ENCODE measurements around the gene DNAH2.

DNAH2 gene

DNA sequence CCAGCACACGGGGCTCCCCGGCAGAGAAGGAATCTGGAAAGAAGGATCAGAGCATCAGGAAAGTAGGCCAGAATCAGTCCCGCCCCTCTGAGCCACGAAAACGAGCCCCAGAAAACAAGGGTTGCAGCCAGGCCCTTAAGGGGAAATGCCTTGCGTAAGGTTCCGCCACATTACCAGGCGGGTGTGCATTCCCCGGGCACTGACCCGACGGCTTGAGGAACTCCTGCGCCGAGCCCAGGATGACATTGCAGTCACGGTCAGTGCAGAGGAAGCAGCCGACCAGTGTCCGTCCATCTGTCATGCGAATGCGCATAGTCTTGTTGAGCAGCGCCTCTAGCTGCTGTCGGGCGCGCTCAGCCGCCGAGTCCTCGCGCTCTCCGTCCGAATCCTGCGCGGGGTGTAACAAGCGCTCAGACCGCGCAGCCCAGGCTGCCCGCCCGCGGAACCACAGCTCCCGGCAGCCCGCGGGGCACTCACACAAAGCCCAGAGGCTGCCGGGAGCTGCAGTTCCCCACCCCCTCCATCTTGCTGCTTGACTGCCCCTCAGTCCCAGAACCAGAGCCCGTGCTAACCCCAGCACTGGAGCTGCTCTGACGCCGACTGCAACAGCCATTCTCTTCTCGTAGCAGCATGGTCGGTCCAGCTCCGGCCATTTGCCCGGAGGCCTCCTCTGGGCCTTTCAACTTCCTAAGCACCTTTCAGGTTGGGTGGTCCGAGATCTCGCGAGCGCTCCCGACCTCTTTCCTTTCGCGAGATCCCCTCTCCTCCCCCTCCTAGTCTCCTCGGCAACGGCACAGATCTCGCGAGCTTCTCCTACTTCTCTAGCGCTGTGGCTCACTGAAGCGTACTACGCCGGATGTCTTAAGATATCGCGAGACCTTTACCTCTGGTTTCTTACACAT is 139.5 kb downstream of the DNAH2 start, which contains the start of gene NAA38 (continued):
- TF ChIP-seq ZFP3 (tag by site-specific recombination; IDR thresholded peaks at IDR 0.05; ENCODE audit: low read depth) (no peak), ZNF48 (tag by site-specific recombination; IDR thresholded peaks at IDR 0.05) (no peak), ZNF184 (tag by site-specific recombination; IDR thresholded peaks at IDR 0.05) (no peak), TCF7L2 (IDR thresholded peaks at IDR 0.05; ENCODE audit: borderline replicate concordance, low read depth, low read length) (no peak), ZNF114 (tag by site-specific recombination; IDR thresholded peaks at IDR 0.05) (no peak), KLF7 (tag by site-specific recombination; IDR thresholded peaks at IDR 0.05; ENCODE audit: borderline replicate concordance) (no peak), YY1 (tag by site-specific recombination; IDR thresholded peaks at IDR 0.05) (peak; percentile 88), ZNF354C (tag by site-specific recombination; IDR thresholded peaks at IDR 0.05; ENCODE audit: borderline replicate concordance, low read depth) (no peak), ZNF837 (tag by site-specific recombination; IDR thresholded peaks at IDR 0.05) (no peak), SETDB1 (IDR thresholded peaks at IDR 0.05; ENCODE audit: insufficient read length, low read length) (no peak), ZNF10 (tag by site-specific recombination; IDR thresholded peaks at IDR 0.05) (no peak), ZNF202 (tag by site-specific recombination; IDR thresholded peaks at IDR 0.05; ENCODE audit: borderline replicate concordance) (no peak), OSR2 (tag by site-specific recombination; IDR thresholded peaks at IDR 0.05) (no peak), ZNF585B (tag by site-specific recombination; IDR thresholded peaks at IDR 0.05) (no peak), KLF8 (tag by site-specific recombination; IDR thresholded peaks at IDR 0.05) (no peak; the same call in 1 of the 2 replicates), ZNF280D (tag by site-specific recombination; IDR thresholded peaks at IDR 0.05) (no peak), ZNF544 (tag by site-specific recombination; IDR thresholded peaks at IDR 0.05) (no peak), ZNF148 (tag by site-specific recombination; IDR thresholded peaks at IDR 0.05; ENCODE audit: borderline replicate concordance) (no peak), ZNF473 (tag by site-specific recombination; IDR thresholded peaks at IDR 0.05) (no peak), ZNF394 (tag by site-specific recombination; IDR thresholded peaks at IDR 0.05; ENCODE audit: borderline replicate concordance) (no peak), ZNF777 (tag by site-specific recombination; IDR thresholded peaks at IDR 0.05; ENCODE audit: borderline replicate concordance) (peak; percentile 83), HOXC10 (CRISPR knock-in tag; IDR thresholded peaks at IDR 0.05) (no peak), ZNF596 (tag by site-specific recombination; IDR thresholded peaks at IDR 0.05) (no peak)
- TF ChIP-seq, protein P1, sequence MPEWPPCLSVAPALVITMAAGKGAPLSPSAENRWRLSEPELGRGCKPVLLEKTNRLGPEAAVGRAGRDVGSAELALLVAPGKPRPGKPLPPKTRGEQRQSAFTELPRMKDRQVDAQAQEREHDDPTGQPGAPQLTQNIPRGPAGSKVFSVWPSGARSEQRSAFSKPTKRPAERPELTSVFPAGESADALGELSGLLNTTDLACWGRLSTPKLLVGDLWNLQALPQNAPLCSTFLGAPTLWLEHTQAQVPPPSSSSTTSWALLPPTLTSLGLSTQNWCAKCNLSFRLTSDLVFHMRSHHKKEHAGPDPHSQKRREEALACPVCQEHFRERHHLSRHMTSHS (tag by site-specific recombination; IDR thresholded peaks at IDR 0.05), result no peak
- TF ChIP-seq, protein P2, sequence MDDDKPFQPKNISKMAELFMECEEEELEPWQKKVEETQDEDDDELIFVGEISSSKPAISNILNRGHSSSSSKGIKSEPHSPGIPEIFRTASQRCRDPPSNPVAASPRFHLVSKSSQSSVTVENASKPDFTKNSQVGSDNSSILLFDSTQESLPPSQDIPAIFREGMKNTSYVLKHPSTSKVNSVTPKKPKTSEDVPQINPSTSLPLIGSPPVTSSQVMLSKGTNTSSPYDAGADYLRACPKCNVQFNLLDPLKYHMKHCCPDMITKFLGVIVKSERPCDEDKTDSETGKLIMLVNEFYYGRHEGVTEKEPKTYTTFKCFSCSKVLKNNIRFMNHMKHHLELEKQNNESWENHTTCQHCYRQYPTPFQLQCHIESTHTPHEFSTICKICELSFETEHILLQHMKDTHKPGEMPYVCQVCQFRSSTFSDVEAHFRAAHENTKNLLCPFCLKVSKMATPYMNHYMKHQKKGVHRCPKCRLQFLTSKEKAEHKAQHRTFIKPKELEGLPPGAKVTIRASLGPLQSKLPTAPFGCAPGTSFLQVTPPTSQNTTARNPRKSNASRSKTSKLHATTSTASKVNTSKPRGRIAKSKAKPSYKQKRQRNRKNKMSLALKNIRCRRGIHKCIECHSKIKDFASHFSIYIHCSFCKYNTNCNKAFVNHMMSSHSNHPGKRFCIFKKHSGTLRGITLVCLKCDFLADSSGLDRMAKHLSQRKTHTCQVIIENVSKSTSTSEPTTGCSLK (tag by site-specific recombination; IDR thresholded peaks at IDR 0.05), result no peak
- TF ChIP-seq, protein P3, sequence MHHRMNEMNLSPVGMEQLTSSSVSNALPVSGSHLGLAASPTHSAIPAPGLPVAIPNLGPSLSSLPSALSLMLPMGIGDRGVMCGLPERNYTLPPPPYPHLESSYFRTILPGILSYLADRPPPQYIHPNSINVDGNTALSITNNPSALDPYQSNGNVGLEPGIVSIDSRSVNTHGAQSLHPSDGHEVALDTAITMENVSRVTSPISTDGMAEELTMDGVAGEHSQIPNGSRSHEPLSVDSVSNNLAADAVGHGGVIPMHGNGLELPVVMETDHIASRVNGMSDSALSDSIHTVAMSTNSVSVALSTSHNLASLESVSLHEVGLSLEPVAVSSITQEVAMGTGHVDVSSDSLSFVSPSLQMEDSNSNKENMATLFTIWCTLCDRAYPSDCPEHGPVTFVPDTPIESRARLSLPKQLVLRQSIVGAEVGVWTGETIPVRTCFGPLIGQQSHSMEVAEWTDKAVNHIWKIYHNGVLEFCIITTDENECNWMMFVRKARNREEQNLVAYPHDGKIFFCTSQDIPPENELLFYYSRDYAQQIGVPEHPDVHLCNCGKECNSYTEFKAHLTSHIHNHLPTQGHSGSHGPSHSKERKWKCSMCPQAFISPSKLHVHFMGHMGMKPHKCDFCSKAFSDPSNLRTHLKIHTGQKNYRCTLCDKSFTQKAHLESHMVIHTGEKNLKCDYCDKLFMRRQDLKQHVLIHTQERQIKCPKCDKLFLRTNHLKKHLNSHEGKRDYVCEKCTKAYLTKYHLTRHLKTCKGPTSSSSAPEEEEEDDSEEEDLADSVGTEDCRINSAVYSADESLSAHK (tag by site-specific recombination; IDR thresholded peaks at IDR 0.05), result peak; percentile 7; the same call in 1 of the 2 replicates

All from HEK293 (cell line).